ENCODE data around the gene HSD17B3.

GRCh38 chr9:96215841-96216240 is 86.1 kb downstream of the HSD17B3 start:
- TF ChIP-seq TAF1 (IDR thresholded peaks at IDR 0.05; ENCODE audit: borderline replicate concordance, low read depth, low read length) (no peak), LARP7 (IDR thresholded peaks at IDR 0.05) (no peak), SMAD1 (IDR thresholded peaks at IDR 0.05; ENCODE audit: low read depth, partially characterized antibody) (no peak), POLR2AphosphoS5 (IDR thresholded peaks at IDR 0.05; ENCODE audit: low read length) (no peak), SIN3A (IDR thresholded peaks at IDR 0.05; ENCODE audit: low read depth, low read length) (no peak), ZNF274 (IDR thresholded peaks at IDR 0.05; ENCODE audit: insufficient read depth, insufficient read length) (no peak), EZH2 (IDR thresholded peaks at IDR 0.05; ENCODE audit: borderline replicate concordance, control insufficient read depth, low read depth, low read length) (no peak)
- TF ChIP-seq, protein P1, sequence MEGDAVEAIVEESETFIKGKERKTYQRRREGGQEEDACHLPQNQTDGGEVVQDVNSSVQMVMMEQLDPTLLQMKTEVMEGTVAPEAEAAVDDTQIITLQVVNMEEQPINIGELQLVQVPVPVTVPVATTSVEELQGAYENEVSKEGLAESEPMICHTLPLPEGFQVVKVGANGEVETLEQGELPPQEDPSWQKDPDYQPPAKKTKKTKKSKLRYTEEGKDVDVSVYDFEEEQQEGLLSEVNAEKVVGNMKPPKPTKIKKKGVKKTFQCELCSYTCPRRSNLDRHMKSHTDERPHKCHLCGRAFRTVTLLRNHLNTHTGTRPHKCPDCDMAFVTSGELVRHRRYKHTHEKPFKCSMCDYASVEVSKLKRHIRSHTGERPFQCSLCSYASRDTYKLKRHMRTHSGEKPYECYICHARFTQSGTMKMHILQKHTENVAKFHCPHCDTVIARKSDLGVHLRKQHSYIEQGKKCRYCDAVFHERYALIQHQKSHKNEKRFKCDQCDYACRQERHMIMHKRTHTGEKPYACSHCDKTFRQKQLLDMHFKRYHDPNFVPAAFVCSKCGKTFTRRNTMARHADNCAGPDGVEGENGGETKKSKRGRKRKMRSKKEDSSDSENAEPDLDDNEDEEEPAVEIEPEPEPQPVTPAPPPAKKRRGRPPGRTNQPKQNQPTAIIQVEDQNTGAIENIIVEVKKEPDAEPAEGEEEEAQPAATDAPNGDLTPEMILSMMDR (IDR thresholded peaks at IDR 0.05 in 2 of 3, conservative IDR thresholded peaks at IDR 0.05 in 1 of 3; ENCODE audit: control insufficient read depth in 2 of 3, extremely low read depth in 1 of 3, insufficient read depth in 1 of 3, low read depth in 3 of 3, low read length in 3 of 3) = no peak
- TF ChIP-seq, protein P2, sequence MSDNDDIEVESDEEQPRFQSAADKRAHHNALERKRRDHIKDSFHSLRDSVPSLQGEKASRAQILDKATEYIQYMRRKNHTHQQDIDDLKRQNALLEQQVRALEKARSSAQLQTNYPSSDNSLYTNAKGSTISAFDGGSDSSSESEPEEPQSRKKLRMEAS (IDR thresholded peaks at IDR 0.05; ENCODE audit: low read depth, low read length) = no peak
